GM19455 (cell line): ENCODE data around the gene HOXA13.
A peak's percentile ranks its signal among the peaks of the same experiment; 100 is the strongest.

Source experiments
- ATAC-seq: cut with Tn5 transposase; IDR thresholded peaks from one replicate; pipeline ENCODE4 v1.9.1; 2021; ENCODE audit not compliant: unreplicated experiment

The HOXA13 gene

GRCh38 chr7:27160546-27161213 lies 39.2 kb downstream of the HOXA13 start:
- ATAC-seq: peak; percentile 63

GRCh38 chr7:27160145-27160545 lies 39.7 kb downstream of the HOXA13 start:
- ATAC-seq: peak; percentile 13

DNA sequence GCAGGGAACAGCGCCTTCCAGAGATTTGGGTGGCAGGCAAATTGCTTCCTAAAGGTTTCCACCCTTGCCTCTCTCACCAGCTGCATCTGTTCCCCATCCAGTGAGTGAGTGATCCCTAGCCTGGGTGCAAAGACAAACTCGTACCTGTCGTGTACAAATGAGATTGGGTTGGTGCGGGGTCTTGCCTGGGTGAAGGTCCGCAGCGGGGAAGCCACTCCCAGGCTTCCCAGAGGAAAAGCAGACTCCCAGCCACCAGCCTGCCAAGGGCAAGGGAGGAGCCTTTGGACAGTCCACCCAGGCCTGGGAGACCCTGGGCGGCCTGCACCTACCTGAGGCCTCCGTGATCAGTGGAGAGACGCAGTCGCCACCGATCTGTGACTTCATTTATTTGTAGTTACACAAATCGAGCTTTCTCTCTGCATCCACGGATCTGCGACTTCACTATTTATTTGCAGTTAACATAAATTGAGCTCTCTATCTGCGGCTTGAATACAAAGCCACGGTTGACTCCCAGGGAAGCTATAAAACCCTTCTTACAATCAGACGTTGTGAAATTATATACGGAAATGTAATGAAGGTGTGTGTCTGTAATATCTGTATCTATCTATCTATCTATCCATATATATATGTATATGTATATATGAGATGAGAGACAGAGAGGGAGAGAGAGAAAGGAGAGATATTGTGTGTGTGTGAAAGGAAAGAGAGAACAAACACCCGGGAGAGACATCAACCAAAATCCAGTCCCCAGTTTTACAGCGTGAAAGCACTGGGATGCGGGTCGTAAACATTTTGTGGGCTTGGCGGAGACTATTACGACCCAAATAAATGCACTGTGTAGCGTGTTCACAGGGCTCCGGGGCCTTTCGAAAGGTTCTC lies 40.4 kb downstream of the HOXA13 start:
- ATAC-seq: no peak

DNA sequence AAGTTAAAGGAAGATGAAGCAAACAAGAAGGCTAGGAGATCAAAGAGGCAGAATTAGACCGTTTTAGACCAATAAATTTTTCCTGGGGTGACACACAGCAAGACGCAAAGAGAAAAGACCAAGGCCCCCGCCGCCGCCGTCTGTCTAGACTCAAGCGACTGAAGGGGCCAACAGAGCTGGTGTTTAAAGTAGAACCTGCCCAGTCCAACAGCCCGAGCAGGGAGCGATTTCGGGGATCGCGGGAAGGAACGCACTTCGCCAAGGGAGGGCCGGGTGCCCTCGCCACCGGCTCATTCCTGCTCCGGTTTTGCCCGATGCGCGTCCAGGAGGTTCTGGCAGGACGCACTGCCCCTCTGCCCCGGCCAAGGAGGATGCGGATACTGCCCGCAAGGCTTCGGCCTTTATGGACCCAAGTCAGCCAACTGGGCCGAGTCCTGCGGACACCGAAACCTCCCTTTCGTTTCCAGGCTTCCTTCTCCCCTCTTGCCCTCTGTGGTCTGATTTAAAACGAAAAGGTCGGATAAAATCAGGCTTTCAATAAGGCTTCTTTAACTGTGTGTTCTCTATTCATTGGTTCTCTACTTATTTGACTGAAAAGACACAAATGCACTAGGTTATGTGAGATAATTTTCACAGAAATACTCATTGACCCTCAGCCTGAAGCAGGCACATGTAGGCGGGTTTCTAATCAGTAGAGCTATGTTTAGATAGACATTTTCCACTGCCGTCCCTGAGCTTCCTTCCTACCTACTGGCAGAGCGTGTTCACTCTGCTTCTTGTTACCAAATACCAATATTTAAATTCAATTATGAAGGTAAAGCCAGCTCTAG lies 41.2 kb downstream of the HOXA13 start:
- ATAC-seq: no peak

- ATAC-seq: no peak
Observed at GRCh38 chr7:27157702-27158431, 42.0 kb downstream of the HOXA13 start.

- ATAC-seq: no peak
Observed at GRCh38 chr7:27156916-27157701, 42.8 kb downstream of the HOXA13 start.

GRCh38 chr7:27156508-27156898 lies 43.4 kb downstream of the HOXA13 start, which contains the start of gene HOXA7:
HOXA7 (minus strand) TSS chr7:27156675; CDS start chr7:27156545, 130 bp downstream.
- no peak for ATAC-seq

DNA sequence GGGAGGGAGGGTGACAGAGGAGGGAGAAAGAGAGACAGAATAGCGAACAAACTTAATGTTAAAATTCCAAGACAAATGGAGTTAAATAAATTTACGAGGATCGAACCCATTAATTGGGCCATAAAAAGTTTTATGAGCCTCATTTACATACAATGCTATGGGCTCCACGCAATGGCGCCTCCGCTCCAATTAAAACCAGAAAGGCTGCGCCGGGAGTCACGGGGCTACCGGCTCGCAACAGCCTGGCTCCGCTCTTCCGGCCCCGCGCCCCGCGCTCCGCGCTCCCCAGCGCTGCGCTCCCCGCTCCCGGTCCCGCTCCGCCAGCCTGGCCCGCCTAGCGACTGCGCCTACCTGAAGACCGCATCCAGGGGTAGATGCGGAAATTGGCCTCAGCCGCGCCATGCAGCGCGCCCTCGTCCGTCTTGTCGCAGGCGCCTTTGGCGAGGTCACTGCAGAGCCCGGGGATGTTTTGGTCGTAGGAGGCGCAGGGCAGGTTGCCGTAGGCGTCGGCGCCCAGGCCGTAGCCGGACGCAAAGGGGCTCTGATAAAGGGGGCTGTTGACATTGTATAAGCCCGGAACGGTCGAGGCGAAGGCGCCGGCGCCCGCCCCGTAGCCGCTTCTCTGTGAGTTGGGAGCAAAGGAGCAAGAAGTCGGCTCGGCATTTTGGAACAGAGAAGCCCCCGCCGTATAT lies 43.9 kb downstream of the HOXA13 start:
- ATAC-seq: no peak

DNA sequence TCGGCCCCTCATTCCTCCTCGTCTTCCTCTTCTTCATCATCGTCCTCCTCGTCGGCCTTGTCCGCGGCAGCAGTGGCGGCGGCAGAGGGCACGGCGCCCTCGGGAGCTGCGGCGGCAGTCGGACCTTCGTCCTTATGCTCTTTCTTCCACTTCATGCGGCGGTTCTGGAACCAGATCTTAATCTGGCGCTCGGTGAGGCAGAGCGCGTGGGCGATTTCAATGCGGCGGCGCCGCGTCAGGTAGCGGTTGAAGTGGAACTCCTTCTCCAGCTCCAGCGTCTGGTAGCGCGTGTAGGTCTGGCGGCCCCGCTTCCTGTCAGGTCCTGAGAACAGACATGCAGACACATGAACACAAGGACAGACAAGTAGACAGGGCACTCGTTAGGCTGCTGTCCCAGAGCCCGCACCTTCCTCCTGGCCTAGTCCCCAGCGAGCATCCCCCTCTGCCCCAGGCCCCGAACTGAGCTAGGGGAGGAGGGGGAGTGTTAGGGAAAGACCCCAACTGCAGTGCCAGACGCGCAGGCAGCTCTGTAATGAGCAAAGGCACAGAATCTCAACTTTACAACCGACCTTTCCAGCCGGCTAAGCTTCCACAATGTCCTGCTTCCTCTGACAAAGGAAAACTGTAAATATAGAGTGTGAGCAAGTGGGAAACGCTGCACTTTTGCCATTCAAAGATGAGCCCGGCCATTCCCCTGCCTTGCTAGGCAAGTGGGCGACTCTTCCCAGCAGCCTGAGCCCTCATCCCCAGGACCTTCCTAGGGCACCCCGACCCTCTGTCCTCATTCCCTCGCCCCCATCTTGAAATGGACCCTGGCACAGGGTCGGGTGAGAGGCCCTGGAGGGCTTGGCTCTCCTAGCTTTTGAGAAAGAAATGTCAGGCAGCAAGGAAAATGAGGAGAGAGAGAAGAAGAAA lies 44.7 kb downstream of the HOXA13 start:
- no peak for ATAC-seq

DNA sequence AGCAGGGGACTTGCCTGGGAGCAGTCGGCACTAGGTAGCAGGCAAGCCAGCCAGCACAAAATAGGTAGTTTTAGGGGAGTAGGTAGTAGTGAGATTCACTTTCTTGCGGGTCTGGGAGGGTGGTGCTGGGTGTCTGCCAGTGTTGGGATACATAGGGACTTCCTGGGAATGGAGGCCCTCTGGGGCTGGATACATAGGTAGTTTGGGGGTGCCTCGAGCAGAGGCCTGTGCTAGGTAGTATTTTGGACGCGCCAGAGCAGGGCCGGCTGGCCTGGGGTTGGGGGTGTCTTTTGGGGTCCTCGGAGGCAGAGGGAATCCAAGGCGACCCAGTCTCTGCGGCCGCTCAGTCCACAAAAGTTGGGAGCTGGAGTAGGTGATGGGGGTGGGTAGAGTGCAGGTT lies 45.5 kb downstream of the HOXA13 start:
- no peak for ATAC-seq

GRCh38 chr7:27153526-27153925 lies 46.4 kb downstream of the HOXA13 start:
- no peak for ATAC-seq

- ATAC-seq: no peak
Observed at GRCh38 chr7:27152816-27153442, 47.0 kb downstream of the HOXA13 start.

DNA sequence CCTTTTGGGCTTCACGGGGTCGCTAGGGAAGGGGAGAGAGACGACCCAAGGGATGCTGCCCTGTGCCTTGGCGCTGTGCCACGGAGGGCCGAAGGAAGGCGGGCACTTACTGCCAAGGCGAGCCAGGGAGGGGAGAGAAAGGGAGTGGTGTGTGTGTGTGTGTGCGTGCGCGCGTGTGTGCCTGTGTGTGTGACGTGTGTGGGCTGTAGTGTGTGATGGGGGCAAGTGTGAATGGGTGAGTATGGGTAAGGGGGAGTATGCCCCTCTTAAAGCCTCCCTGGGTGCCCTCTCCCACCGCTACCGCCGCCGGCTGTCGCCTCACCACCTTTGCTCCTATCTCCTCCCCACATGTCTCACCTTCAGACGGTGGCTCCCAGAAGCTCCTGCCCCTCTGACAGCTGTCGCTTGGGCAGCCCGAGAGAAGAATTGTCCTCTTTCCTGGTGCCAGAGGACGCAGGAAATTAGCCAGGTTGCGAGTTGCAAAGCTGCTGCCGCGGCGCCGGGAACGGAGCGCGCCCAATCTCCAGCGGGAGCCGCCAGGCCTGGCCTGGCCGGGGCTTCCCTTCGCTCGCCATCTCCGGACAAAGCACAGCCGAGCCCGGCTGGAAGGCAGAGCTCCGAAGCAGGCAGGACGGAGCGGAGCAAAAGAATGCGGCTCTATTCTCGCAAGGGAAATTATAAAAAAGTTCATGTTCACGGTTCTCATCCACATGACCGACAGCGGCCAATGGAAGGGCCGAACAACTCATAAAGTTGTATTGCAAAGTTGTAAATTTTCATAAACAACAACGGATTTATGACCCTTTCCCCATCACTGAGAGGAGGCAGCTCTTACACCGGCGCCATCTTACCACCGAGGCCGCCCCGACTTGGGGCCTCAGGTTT lies 47.7 kb downstream of the HOXA13 start, which contains the start of gene HOXA3:
HOXA3 (minus strand) TSS at position 653 of the 885 bp plus-strand sequence. CDS start 41,943 bp downstream, outside the sequence.
- ATAC-seq: no peak

- no peak for ATAC-seq
Observed at GRCh38 chr7:27151341-27151930, 48.5 kb downstream of the HOXA13 start.

GRCh38 chr7:27150568-27151340 lies 49.1 kb downstream of the HOXA13 start:
- ATAC-seq: peak; percentile 84
